Stimulated activated naive CD8-positive, alpha-beta T cell treated with anti-CD3 and anti-CD28 coated beads, Interleukin-15, Interleukin-2, amounts not matched to agents 100 ng/mL and 50 ng/mL, for 24 hours (primary cell): ENCODE measurements around the gene RRP8.

Experiments used
- H3K27ac Mint-ChIP-seq: one replicate; pipeline ENCODE4 v1.8.0; 2021; ENCODE audit warnings: mild to moderate bottlenecking, mixed read lengths
- H3K27me3 Mint-ChIP-seq: one replicate; pipeline ENCODE4 v1.8.0; 2021; ENCODE audit warnings: mixed read lengths
- H3K36me3 Mint-ChIP-seq: one replicate; pipeline ENCODE4 v1.8.0; 2021; ENCODE audit warnings: low read depth, mixed read lengths
- H3K4me1 Mint-ChIP-seq: one replicate; pipeline ENCODE4 v1.8.0; 2021; ENCODE audit warnings: low read depth, mixed read lengths
- H3K4me3 Mint-ChIP-seq: one replicate; pipeline ENCODE4 v1.8.0; 2021; ENCODE audit warnings: mild to moderate bottlenecking, mixed read lengths
- H3K9me3 Mint-ChIP-seq: one replicate; pipeline ENCODE4 v1.8.0; 2021; ENCODE audit warnings: mixed read lengths

The RRP8 gene

DNA sequence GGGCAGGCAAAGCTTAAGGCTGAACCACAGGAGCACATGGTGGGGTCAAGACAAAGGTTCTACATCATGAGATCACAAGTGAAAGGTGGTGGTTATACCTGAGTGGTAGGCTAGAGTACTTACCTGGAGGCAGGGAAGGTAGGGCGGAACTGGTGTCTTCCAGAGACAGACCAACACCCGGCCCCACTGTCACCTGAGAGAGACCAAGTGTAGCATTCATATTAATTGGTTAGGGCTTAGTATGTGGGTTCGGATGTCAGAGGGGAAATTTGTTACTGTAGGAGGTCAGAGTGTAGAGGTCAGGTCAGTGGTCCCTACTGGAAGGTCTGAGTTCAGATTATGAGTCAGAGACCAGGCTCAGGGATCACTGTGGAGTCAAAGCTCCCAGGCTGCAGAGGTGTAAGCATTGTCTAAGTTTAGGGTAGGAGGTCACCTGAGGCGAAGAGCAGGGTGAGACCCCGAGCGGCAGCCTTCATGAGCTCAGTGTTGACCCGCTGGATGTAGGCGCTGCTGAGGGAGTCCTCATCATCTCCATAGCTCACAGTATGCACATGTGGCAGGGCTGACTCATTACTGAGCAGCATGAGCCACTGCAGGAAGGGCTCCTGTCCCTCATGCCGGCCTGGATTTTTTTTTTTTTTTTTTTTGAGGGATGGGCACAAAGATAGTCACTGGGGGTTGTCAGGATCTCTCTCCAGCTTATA lies 12.6 kb upstream of the RRP8 start:
- no peaks in the 10 kb centered on the region for H3K9me3 Mint-ChIP-seq
- peak overlapping the region; percentile 21 for H3K27ac Mint-ChIP-seq
- H3K4me1 Mint-ChIP-seq, result peaks cover 16% of the 10 kb centered on the region
- no peak overlapping the region for H3K4me3 Mint-ChIP-seq
- peaks cover 14% of the 10 kb centered on the region for H3K36me3 Mint-ChIP-seq
- no peaks in the 10 kb centered on the region for H3K27me3 Mint-ChIP-seq

GRCh38 chr11:6615046-6615445 lies 11.6 kb upstream of the RRP8 start:
- no peaks in the 10 kb centered on the region for H3K9me3 Mint-ChIP-seq
- H3K27me3 Mint-ChIP-seq, result no peaks in the 10 kb centered on the region
- no peak overlapping the region for H3K4me3 Mint-ChIP-seq
- H3K4me1 Mint-ChIP-seq, result peaks cover 26% of the 10 kb centered on the region
- peaks cover 24% of the 10 kb centered on the region for H3K36me3 Mint-ChIP-seq
- no peak overlapping the region for H3K27ac Mint-ChIP-seq

- Mint-ChIP-seq H3K27ac (no peak overlapping the region), H3K4me3 (no peak overlapping the region), H3K36me3 (peaks cover 30% of the 10 kb centered on the region), H3K27me3 (no peaks in the 10 kb centered on the region), H3K4me1 (peaks cover 32% of the 10 kb centered on the region), H3K9me3 (no peaks in the 10 kb centered on the region)
These were observed 11.0 kb upstream of the RRP8 start for GRCh38 chr11:6614446-6614845.

GRCh38 chr11:6613496-6613895 lies 10.1 kb upstream of the RRP8 start:
- no peaks in the 10 kb centered on the region for H3K9me3 Mint-ChIP-seq
- H3K36me3 Mint-ChIP-seq, result peaks cover 38% of the 10 kb centered on the region
- H3K27me3 Mint-ChIP-seq, result no peaks in the 10 kb centered on the region
- H3K4me1 Mint-ChIP-seq, result peaks cover 42% of the 10 kb centered on the region
- H3K27ac Mint-ChIP-seq, result no peak overlapping the region
- H3K4me3 Mint-ChIP-seq, result no peak overlapping the region

DNA sequence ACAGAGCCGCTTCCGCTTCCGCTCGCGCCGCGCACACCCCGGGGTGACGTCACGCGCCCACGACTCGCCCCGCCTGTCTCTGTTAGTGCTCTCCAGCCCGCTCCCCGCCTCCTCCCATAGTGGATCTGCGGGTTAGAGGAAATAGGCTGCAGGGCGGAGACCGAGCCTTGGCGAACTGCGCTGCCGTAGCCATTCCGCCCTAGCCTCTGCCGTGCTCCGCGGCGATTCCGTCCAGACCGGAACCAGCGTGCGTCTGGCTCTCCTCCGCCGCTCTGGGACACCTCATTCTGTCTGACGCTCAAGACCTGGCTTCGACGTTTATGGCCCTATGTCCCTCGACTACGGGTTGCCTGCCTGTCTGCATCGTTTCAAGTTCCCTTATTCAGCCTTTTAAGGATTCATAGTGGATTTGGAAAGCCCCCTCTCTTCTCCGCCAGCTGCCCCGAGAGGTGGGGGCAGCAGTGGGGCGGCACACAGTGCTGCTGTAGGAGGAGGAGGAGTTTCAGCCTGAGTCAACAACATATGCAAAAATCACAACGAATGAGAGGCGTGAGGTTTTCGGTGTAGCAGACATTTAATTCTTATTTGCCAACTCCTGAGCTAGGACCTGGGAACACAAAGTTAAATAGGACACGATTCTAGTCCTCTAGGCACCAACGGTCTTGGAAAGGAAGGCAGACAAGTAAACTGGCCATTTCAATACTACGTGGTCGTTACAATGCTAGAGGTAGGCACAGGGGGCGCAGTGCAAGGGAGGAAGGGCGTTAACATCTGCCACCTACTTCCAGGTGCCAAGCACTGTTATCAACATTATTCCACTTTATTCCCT lies 9.0 kb upstream of the RRP8 start, which contains the start of gene TAF10:
TSS of gene TAF10 (minus strand) at position 4 of the 829 bp plus-strand sequence. CDS start 27 bp downstream, outside the sequence.
- Mint-ChIP-seq H3K27me3 (no peaks in the 10 kb centered on the region), H3K27ac (peak within 1 kb of the TSS; percentile 91), H3K4me1 (peaks cover 52% of the 10 kb centered on the region)

DNA sequence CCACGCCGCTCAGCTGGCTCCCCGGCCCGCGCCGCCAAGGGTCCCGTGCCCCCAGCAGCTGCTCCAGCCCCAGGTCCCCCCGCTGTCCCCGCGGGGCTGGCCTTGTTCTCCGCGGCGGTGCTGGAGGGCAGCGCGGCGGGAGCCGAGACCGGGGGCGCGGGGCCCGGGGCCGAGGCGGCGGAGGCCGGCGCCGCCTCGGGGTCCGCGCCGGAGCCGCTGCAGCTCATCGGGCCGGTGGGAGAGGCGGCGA lies 8.5 kb upstream of the RRP8 start:
- Mint-ChIP-seq H3K36me3 (peaks cover 45% of the 10 kb centered on the region), H3K27ac (peak overlapping the region; percentile 91), H3K27me3 (no peaks in the 10 kb centered on the region), H3K4me3 (peak overlapping the region; percentile 92), H3K9me3 (no peaks in the 10 kb centered on the region), H3K4me1 (peaks cover 56% of the 10 kb centered on the region)

More for the DNA sequence above, 9.0 kb upstream of the RRP8 start, which contains the start of gene TAF10:
- Mint-ChIP-seq H3K36me3 (peaks cover 43% of the 10 kb centered on the region), H3K4me3 (peak within 1 kb of the TSS; percentile 92), H3K9me3 (no peaks in the 10 kb centered on the region)

GRCh38 chr11:6611092-6611962 lies 7.9 kb upstream of the RRP8 start:
- H3K9me3 Mint-ChIP-seq, result no peaks in the 10 kb centered on the region
- H3K27me3 Mint-ChIP-seq, result no peaks in the 10 kb centered on the region
- H3K27ac Mint-ChIP-seq, result peak overlapping the region; percentile 91
- H3K36me3 Mint-ChIP-seq, result peaks cover 45% of the 10 kb centered on the region
- peaks cover 53% of the 10 kb centered on the region for H3K4me1 Mint-ChIP-seq
- H3K4me3 Mint-ChIP-seq, result peak overlapping the region; percentile 92

DNA sequence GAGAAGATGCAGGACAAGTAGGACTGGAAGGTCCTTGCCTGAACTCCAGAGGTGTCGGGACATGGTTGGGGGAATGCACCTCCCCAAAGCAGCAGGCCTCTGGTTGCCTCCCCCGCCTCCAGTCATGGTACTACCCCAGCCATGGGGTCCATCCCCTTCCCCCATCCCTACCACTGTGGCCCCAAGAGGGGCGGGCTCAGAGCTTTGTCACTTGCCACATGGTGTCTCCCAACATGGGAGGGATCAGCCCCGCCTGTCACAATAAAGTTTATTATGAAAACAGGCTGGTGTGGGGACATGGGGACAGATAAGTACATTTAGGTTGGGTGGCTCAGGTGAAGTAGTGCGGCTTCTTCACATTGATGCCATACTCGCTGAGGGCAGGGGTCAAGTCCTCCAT lies 7.2 kb upstream of the RRP8 start:
- Mint-ChIP-seq H3K9me3 (no peaks in the 10 kb centered on the region), H3K36me3 (peaks cover 39% of the 10 kb centered on the region), H3K4me1 (peaks cover 45% of the 10 kb centered on the region), H3K27ac (peak overlapping the region; percentile 91), H3K27me3 (no peaks in the 10 kb centered on the region), H3K4me3 (peak overlapping the region; percentile 92)

GRCh38 chr11:6609502-6610015 lies 6.1 kb upstream of the RRP8 start:
- Mint-ChIP-seq H3K27me3 (no peaks in the 10 kb centered on the region), H3K4me3 (no peak overlapping the region), H3K36me3 (peaks cover 34% of the 10 kb centered on the region)

DNA sequence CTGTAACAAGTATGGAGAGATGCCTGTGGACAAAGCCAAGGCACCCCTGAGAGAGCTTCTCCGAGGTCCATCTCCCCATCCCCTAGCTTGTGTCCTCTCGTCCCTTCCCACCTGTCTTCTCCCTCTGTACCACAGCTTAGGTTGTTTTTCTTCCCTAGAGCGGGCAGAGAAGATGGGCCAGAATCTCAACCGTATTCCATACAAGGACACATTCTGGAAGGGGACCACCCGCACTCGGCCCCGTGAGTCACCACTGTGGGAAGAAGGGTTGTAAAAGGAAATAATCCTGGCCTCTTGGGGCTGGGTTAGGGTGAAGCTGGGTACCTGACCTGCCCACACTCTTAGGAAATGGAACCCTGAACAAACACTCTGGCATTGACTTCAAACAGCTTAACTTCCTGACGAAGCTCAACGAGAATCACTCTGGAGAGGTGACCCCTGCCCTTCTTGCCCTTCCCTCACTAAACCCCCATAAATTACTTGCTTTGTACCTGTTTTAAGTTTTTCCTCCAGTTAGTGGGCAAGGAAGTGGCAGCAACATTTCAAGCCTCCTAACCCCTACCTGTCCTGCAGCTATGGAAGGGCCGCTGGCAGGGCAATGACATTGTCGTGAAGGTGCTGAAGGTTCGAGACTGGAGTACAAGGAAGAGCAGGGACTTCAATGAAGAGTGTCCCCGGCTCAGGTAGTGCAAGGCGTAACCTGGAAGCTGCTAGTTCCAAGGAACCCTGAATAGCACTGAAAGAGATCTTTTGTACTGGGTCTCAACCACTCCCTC lies 5.5 kb upstream of the RRP8 start:
- Mint-ChIP-seq H3K4me1 (peaks cover 45% of the 10 kb centered on the region), H3K9me3 (no peaks in the 10 kb centered on the region), H3K4me3 (no peak overlapping the region), H3K36me3 (peaks cover 34% of the 10 kb centered on the region), H3K27me3 (no peaks in the 10 kb centered on the region), H3K27ac (no peak overlapping the region)

More at GRCh38 chr11:6609502-6610015, 6.1 kb upstream of the RRP8 start:
- peaks cover 45% of the 10 kb centered on the region for H3K4me1 Mint-ChIP-seq
- peak overlapping the region; percentile 14 for H3K27ac Mint-ChIP-seq
- H3K9me3 Mint-ChIP-seq, result no peaks in the 10 kb centered on the region

- peaks cover 45% of the 10 kb centered on the region for H3K4me1 Mint-ChIP-seq
- H3K4me3 Mint-ChIP-seq, result no peak overlapping the region
- peaks cover 34% of the 10 kb centered on the region for H3K36me3 Mint-ChIP-seq
These were observed 4.6 kb upstream of the RRP8 start for GRCh38 chr11:6608011-6608410.

GRCh38 chr11:6607190-6607795 lies 3.9 kb upstream of the RRP8 start:
- Mint-ChIP-seq H3K27ac (peak overlapping the region; percentile 84), H3K27me3 (no peaks in the 10 kb centered on the region), H3K4me3 (peak overlapping the region; percentile 35), H3K9me3 (no peaks in the 10 kb centered on the region), H3K4me1 (peaks cover 45% of the 10 kb centered on the region), H3K36me3 (peaks cover 34% of the 10 kb centered on the region)

More at GRCh38 chr11:6608011-6608410, 4.6 kb upstream of the RRP8 start:
- no peaks in the 10 kb centered on the region for H3K27me3 Mint-ChIP-seq
- H3K9me3 Mint-ChIP-seq, result no peaks in the 10 kb centered on the region
- peak overlapping the region; percentile 13 for H3K27ac Mint-ChIP-seq

DNA sequence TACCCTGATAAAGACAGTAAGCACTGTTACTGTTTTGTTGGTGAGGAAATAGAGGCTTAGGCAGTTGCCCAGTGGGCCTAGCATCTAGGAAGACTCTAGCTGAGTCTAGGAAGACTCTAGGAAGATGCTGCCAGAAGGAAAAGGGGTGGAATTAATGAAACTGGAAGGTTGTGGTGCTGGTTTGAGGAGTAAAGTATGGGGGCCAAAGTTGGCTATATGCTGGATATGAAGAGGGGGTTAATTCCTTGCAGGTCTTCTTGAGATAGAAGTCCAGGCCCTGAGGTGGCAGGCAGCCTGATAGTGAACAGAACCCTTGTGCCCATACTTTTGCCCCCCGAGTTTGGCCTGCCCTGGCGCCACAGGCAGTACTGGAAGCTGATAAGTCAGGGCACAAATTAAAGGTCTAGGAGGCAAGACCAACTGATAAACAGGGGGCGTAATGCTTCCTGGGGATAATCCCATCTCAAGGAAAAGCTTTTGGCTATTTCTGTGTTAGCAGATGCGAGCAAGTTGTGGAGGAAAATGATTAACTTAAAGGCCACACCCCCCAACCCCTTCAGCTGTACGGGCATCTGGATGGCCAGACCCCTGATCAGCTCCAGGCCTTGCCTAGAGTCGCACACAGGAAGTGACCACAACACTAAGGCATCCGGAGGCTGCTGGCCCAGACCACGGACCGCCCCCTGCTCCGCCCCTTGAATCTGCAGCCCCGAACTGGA lies 3.2 kb upstream of the RRP8 start:
- Mint-ChIP-seq H3K9me3 (no peaks in the 10 kb centered on the region), H3K4me3 (peak overlapping the region; percentile 35), H3K36me3 (peaks cover 38% of the 10 kb centered on the region), H3K4me1 (peaks cover 50% of the 10 kb centered on the region), H3K27me3 (no peaks in the 10 kb centered on the region), H3K27ac (no peak overlapping the region)
